Sigmoid colon (tissue), 4 donors: ENCODE data around the gene TBC1D1.

Source experiments
- CTCF ChIP-seq, 4 experiments: fragments of 450-650 bp in 3 of 4; fragments of 200-600 bp in 1 of 4; IDR thresholded peaks; one replicate each; pipeline ENCODE4 v1.5.1; 2016 to 2019; ENCODE audit warnings: antibody characterized with exemption in 4 of 4, mild to moderate bottlenecking in 3 of 4, moderate library complexity in 2 of 4
- EP300 ChIP-seq, 4 donors: sonication (generic); formaldehyde crosslinking; IDR thresholded peaks; one replicate each; pipeline ENCODE4 v1.6.1; 2017; ENCODE audit warnings: antibody characterized with exemption in 4 of 4
- POLR2A ChIP-seq, 2 donors: fragments of 450-650 bp; IDR thresholded peaks; one replicate each; pipeline ENCODE4 v1.6.1; 2016; ENCODE audit warnings: antibody characterized with exemption in 2 of 2, mild to moderate bottlenecking in 2 of 2, moderate library complexity in 2 of 2
- POLR2AphosphoS5 ChIP-seq, 4 donors: sonication (generic); formaldehyde crosslinking; IDR thresholded peaks; one replicate each; pipeline ENCODE4 v1.6.1; 2017; ENCODE audit warnings: antibody characterized with exemption in 4 of 4

- TF ChIP-seq EP300 (IDR thresholded peaks at IDR 0.05), result no peak
- no peak for TF ChIP-seq CTCF (IDR thresholded peaks at IDR 0.05)
- no peak for TF ChIP-seq POLR2A (IDR thresholded peaks at IDR 0.05)
- TF ChIP-seq POLR2AphosphoS5 (IDR thresholded peaks at IDR 0.05), result no peak
Observed at GRCh38 chr4:38102957-38103588, 212.2 kb downstream of the TBC1D1 start.
